Stimulated activated CD8-positive, alpha-beta memory T cell treated with anti-CD3 and anti-CD28 coated beads, Interleukin-15, amount 100 ng/mL, for 48 hours (primary cell): Measurements from ENCODE around the gene PLEKHJ1.
A peak's percentile ranks its signal among the peaks of the same experiment; 100 is the strongest.
"Not testable (repeated sequence)": the region's sequence is repeated elsewhere in the genome, so short reads cannot be mapped to it uniquely, and the experiment has no call there.

ENCODE experiments used
- DNase-seq, 2 donors: peaks; one replicate each; pipeline ENCODE4 v3.0.0-alpha.2; 2020; ENCODE audit warnings: low read depth in 2 of 2

PLEKHJ1 gene, protein sequence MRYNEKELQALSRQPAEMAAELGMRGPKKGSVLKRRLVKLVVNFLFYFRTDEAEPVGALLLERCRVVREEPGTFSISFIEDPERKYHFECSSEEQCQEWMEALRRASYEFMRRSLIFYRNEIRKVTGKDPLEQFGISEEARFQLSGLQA

DNA sequence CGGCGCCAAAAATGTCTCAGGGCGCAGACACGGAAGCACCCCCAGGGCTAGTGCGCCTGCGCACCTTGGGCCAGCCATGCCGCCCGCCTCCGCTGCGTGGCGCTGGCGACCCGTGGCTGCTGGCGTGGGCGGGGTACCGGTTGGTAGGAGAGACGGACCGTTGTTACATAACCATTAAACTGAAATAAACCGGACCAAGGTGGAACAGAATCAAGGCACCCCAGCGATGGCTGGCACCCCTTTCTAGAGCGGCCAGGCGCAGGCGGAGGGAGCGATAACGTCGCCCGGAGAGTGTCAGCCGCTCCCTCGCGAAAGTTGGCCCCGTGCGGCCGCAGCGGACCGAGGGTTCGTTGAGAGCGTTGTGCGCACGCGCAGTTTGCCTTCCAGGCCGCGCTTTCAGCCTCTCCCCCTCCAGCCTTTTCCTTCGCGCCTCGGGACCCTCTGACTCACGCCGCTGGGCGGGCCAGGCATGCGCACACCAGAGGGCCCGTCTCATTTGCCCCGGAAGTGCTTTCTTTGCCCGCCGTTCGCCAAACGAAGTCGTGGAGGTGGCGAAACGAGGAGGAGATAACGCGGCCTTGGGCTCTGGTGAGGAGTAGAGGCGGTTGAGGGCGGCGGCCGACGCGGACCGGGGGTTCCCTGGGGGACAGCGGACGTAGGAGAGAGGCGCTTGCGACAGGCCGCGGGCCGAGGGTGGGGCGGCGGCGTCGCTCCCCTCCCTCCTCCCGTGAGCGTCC, at the start of gene PLEKHJ1, which contains the start of gene SF3A2:
Gene PLEKHJ1 (minus strand): TSS at position 16 of the 737 bp plus-strand sequence. CDS start 81 bp downstream, outside the sequence.
Gene SF3A2 (plus strand): TSS at position 511 of the 737 bp plus-strand sequence. CDS start 6,595 bp downstream, outside the sequence.
- DNase-seq, result peak; percentile 96 to 97

DNA sequence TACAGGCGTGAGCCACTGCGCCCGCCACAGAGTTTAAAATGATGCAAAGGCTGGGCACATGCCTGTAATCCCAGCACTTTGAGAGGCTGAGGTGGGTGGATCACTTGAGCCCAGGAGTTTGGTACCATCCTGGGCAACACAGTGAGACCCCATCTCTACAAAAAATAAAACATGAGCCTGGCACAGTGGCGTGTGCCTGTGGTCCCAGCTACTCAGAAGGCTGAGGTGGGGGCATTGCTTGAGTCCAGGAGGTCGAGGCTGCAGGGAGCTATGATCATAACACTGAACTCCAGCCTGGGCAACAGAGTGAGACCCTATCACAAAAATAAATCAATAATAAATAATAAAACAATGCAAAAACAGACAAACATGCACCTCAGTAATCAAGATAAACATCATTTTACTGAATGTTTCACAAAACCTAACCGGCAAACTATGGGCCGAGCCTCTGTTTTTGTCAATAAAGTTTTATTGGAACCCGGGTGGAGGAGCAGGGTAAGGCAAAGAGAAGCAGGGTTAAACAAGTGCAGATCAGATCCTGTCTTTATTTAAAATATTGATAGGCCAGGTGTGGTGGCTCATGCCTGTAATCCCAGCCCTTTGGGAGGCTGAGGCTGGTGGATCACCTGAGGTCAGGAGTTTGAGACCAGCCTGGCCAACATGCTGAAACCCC, 47.8 kb upstream of the PLEKHJ1 start:
- DNase-seq, result no peak

- no peak for DNase-seq
Observed at GRCh38 chr19:2282862-2283237, 46.7 kb upstream of the PLEKHJ1 start.

GRCh38 chr19:2282062-2282861, 46.1 kb upstream of the PLEKHJ1 start, which contains the start of gene PEAK3:
Gene PEAK3, minus strand, starts transcription at chr19:2282175. Its CDS starts 1,244 bp downstream, at chr19:2280931.
- no peak for DNase-seq

GRCh38 chr19:2281265-2282061, 45.3 kb upstream of the PLEKHJ1 start:
- not testable (repeated sequence) for DNase-seq

DNA sequence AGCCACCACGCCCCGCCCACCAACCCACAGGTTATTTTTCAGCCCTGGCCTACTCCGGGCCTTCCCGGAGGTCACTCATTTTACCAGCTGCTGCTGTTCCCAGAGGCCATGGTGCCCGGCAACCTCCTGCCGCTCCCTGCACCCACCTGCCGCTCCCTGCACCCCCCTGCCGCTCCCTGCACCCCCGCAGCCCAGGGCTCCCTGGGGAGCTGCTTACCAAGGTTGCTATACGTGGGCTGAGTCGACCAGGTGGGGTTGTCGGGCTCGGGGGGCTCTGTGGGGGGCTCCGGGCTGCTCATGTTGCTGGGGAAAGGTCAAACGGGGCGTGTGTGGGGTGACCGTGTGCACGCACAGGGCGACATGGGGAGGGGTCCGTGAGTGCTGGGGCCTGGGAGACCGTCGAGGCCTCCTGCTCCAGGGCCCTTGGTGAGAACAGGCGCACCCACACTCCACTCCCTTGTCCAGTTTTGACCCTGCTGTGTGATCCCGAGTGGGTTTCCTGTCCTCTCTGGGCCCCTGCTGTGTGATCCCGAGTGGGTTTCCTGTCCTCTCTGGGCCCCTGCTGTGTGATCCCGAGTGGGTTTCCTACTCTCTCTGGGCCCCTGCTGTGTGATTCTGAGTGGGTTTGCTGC, 44.6 kb upstream of the PLEKHJ1 start:
- no peak for DNase-seq

DNA sequence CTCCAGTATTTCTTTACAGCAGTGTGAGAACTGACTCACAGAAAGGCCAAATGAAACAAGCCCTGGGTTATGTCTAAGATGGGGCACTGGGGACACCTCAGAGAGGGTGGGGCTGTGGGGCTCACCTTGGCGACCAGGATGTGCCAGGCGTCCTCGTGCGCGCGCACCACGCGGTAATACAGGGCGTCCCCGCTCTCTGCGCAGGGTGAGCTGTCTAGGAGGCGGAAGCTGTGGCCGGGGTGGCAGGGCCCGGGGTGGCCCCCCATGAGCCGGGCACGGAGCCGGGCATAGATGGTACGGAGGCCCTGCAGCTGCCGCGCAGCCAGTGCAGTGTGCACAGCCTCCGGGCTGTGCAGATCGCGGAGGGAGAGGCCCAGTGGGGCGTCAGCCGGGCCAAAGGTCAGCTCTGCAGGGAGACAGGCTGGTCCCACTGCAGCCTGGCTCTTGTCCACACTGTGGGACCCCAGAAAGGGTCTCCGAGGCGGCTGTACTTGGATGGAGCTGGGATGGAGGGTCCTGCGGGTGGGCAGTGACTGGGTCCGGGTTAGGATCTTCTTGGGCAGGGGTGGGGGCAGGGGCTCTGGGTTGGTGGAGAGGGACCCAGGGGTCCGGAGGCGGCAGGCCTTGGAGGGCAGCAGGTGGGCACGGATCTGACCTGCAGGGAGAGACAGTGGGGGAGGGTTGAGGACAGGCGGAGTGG, 42.5 kb upstream of the PLEKHJ1 start:
- no peak for DNase-seq

DNA sequence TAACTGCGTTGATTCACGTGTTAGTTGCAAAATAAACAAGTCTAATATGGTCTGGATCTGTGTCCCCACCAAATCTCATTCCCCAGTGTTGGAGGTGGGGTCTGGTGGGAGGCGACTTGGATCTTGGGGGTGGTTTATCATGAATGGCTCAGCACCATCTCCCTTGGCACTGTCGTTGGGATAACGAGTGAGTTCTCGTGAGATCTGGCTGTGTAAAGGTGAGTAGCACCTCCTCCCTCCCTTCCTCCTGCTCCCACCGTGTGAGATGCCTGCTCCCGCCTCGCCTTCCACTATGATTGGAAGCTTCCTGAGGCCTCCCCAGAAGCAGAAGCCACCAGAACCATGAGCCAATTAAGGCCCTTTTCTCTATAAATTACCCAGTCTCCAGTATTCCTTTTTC, 41.0 kb upstream of the PLEKHJ1 start:
- DNase-seq, result no peak

DNA sequence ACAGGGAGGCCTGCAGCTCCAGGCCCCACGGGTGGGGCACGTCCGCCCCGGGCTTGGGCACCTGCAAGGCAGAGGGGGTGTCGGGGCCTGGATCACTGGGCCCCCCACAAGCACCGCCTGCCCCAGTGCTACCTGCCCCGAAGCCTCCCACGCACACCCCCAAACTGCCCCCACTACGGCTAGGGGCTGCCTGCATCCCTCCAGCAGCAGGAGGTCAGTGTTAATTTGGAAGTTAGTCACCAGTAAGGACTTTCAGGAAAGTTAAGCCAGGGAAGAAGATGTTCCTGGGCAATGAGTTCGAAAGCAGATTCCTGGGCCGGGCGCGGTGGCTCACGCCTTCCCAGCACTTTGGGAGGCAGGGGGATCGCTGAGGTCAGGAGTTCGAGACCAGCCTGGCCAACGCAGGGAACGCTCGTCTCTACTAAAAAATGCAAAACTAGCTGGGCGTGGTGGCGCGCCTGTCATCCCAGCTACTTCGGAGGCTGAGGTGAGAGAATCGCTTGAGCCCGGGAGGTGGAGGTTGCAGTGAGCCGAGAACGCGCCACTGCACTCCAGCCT, 40.4 kb upstream of the PLEKHJ1 start:
- no peak for DNase-seq

DNA sequence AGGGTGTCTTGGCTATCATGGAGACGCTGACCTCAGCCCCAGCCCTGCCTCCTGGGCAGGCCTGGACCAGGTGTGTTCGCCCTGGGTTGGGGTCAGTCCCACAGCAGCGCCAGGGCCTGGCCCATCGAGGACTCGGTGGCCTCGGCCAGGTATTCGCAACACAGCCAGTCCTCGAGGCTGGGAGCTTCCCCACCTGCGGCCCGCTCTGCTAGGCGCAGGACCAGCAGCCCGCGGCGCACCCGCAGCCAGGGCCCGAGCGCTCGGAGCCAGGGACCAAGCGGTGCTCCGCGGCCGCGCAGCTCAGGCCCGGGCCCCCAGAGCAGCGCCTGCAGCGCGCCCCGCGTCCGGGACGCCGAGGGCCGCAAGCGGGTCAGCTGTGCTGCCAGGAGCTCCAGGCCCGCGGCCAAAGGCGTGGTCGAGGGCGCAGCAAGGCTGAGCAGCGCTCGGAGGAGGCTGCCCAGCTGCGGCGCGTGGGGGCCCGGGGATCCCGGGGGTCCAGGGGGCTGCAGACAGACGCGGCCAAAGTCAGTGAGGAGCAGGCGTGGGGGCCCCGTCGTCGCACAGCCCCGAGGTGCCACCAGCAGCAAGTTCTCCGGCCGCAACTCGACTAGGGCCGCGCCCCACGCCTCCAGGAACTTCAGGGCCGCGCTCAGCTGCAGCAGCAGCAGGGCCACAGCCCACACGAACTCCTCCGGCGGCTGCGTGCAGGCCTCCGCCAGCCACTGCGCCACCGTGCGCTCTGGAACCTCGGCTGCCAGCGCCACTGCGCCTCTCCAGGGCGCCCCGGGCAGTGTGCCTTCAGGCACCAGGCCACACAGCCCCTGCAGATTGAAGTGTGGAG, 39.7 kb upstream of the PLEKHJ1 start:
- no peak for DNase-seq

- DNase-seq, result no peak
Observed at GRCh38 chr19:2274931-2275535, 38.9 kb upstream of the PLEKHJ1 start.

DNA sequence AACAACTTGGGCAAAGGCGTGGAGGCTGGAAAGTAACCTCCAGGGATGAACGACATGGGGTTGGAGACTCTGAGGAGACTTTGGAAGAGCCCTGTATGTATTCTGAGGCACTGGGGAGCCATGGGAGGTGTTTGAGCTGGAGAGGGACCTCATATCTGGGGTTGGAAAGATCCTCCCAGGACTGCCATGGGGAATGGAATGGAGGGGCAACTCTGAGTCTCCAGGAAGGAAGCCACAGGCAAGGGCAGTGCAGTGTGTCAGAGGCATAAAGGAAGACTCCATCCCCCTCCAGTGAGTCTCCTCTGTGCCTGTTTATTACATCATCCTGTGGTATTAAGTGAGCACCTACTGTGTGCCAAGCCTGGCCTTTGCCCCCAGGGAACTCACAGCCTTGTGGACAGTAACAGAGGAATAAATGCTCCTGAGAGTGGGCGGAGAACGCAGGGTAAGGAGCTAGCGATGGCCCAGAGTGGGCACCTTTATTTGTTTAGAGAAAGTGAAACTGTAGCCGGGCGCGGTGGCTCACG, 38.1 kb upstream of the PLEKHJ1 start:
- DNase-seq, result no peak

- peak; percentile 74 to 81 for DNase-seq
Observed at GRCh38 chr19:2273356-2274184, 37.4 kb upstream of the PLEKHJ1 start.

GRCh38 chr19:2271234-2272103, 35.3 kb upstream of the PLEKHJ1 start:
- DNase-seq, result no peak

GRCh38 chr19:2270423-2271233, 34.5 kb upstream of the PLEKHJ1 start:
- DNase-seq, result peak; percentile 70 to 71

GRCh38 chr19:2270157-2270422, 34.0 kb upstream of the PLEKHJ1 start:
- no peak for DNase-seq
